A549 (cell line): Measurements from ENCODE around the gene FAM234B. TPM values are rescaled to one million over a fixed set of nuclear protein-coding genes. Genes with fewer than 3 reads are reported as not detected.

Experiments
- ATAC-seq, 2 experiments: fragments of 200-7000 bp in 1 of 2; fragments of >200 bp in 1 of 2; cut with Nextera tagmentation in 1 of 2; cut with Tn5 transposase in 1 of 2; 3 replicates each; pipeline versions ENCODE4 v1.8.0 to v1.9.1; 2018 to 2020; ENCODE audit warnings: mild to moderate bottlenecking in 1 of 2, moderate library complexity in 1 of 2
- CTCF ChIA-PET: fragments of 300-600 bp; sonication (Branson Sonifier 250); formaldehyde crosslinking; extraction: SDS; loops from one replicate; lab custom pipeline; 2021; ENCODE audit warnings: antibody characterized with exemption, inconsistent platforms; lab: Yijun Ruan, JAX
- POLR2A ChIA-PET: fragments of 350-600 bp; formaldehyde crosslinking; extraction: SDS; loops from one replicate; lab custom pipeline; 2021; ENCODE audit warnings: antibody characterized with exemption, inconsistent platforms; lab: Yijun Ruan, JAX
- DNase-seq, 2 experiments: peaks; one replicate each; pipeline versions ENCODE4 v3.0.0 to v3.0.0-alpha.2; 2011 to 2016; ENCODE audit warnings: low read depth in 1 of 2, low spot score in 1 of 2
- FAIRE-seq: peaks from 2 replicates; lab custom pipeline; 2011; peaks lifted over from hg19 to GRCh38; lab: Jason Lieb, UNC
- H3K27ac ChIP-seq, 2 experiments: fragments of >200 bp; sonication (Bioruptor Twin); formaldehyde crosslinking; 3 replicates each; pipeline ENCODE4 v1.5.1; 2016 to 2017
- H3K4me1 ChIP-seq: fragments of >200 bp; sonication (Bioruptor Twin); formaldehyde crosslinking; 3 replicates; pipeline ENCODE4 v1.6.1; 2016
- H3K4me2 ChIP-seq: fragments of >200 bp; sonication (Bioruptor Twin); formaldehyde crosslinking; 3 replicates; pipeline ENCODE4 v1.6.1; 2016
- H3K4me3 ChIP-seq: fragments of >200 bp; sonication (Bioruptor Twin); formaldehyde crosslinking; 3 replicates; pipeline ENCODE4 v1.5.1; 2016
- H3K9me3 ChIP-seq: fragments of >200 bp; sonication (Bioruptor Twin); formaldehyde crosslinking; 3 replicates; pipeline ENCODE4 v1.6.1; 2016
- BCL3 ChIP-seq: fragments of >200 bp; sonication (Bioruptor Twin); formaldehyde crosslinking; IDR thresholded peaks from 3 replicates; pipeline ENCODE4 v1.6.1; 2016
- EHF ChIP-seq: fragments of 250-450 bp; sonication (Bioruptor Pico); IDR thresholded peaks from 2 replicates; pipeline ENCODE4 v1.5.0; 2020; ENCODE audit warnings: mild to moderate bottlenecking
- ELK1 ChIP-seq: fragments of 150-350 bp; IDR thresholded peaks from 2 replicates; pipeline ENCODE4 v1.6.1; 2014; ENCODE audit warnings: low read depth, mild to moderate bottlenecking, low read length
- EP300 ChIP-seq, 2 experiments: fragments of >200 bp; sonication (Bioruptor Twin); formaldehyde crosslinking; IDR thresholded peaks; 2 replicates in 1 of 2; 3 replicates in 1 of 2; pipeline ENCODE4 v1.6.1; 2016 to 2017
- HDAC2 ChIP-seq: fragments of 200-600 bp; sonication (generic); IDR thresholded peaks from 2 replicates; pipeline ENCODE4 v1.6.1; 2016
- HOXA7 ChIP-seq: fragments of 250-450 bp; sonication (Bioruptor Pico); IDR thresholded peaks from 2 replicates; pipeline ENCODE4 v1.5.0; 2020; ENCODE audit warnings: mild to moderate bottlenecking, moderate library complexity
- JUNB ChIP-seq: fragments of >200 bp; sonication (Bioruptor Twin); formaldehyde crosslinking; IDR thresholded peaks from 2 replicates; pipeline ENCODE4 v1.6.1; 2016
- MAFK ChIP-seq: fragments of 450-650 bp; IDR thresholded peaks from 2 replicates; pipeline ENCODE4 v1.6.1; 2014; ENCODE audit not compliant: partially characterized antibody
- POLR2A ChIP-seq: IDR thresholded peaks from 2 replicates; pipeline ENCODE4 v1.6.1; 2012; ENCODE audit warnings: mild to moderate bottlenecking, low read length
- RAD21 ChIP-seq, 2 experiments: fragments of >200 bp in 1 of 2; sonication (Bioruptor Twin) in 1 of 2; formaldehyde crosslinking in 1 of 2; IDR thresholded peaks in 1 of 2; conservative IDR thresholded peaks in 1 of 2; 2 replicates in 1 of 2; 3 replicates in 1 of 2; pipeline ENCODE4 v1.6.1; 2012 to 2018; ENCODE audit warnings: inconsistent platforms in 1 of 2
- REST ChIP-seq: fragments of 200-600 bp; sonication (generic); IDR thresholded peaks from 2 replicates; pipeline ENCODE4 v1.6.1; 2016; ENCODE audit warnings: antibody characterized with exemption, mild to moderate bottlenecking, moderate library complexity
- SMC3 ChIP-seq: fragments of >200 bp; sonication (Bioruptor Twin); formaldehyde crosslinking; IDR thresholded peaks from 3 replicates; pipeline ENCODE4 v1.6.1; 2018; ENCODE audit warnings: inconsistent platforms
- WGBS: methylation state at CpG from one replicate; pipeline ENCODE4 v1.1.6; 2017; ENCODE audit errors: missing lambda C conversion rate; 5-methylcytosine and 5-hydroxymethylcytosine counted together
- polyA plus RNA-seq, 4 experiments: library from polyadenylated mRNA; depleted of rRNA in 3 of 4; stranded (reverse); fragments of >200 nt; fragmentation: RNase III in 1 of 4; extraction: RNeasy Plus Mini Kit Qiagen cat#74134 plus additional on column Dnase treatment in 1 of 4; gene quantifications; 2 replicates in 3 of 4; 3 replicates in 1 of 4; pipeline ENCODE4 v1.2.3, GENCODE V29; 2011 to 2017
- TF ChIP-seq, protein P1 (sequence below): fragments of 250-450 bp; sonication (Bioruptor Pico); IDR thresholded peaks from 2 replicates; pipeline ENCODE4 v1.5.0; 2021; ENCODE audit warnings: mild to moderate bottlenecking, moderate library complexity, borderline replicate concordance
- TF ChIP-seq, protein P2 (sequence below): IDR thresholded peaks from 2 replicates; pipeline ENCODE4 v1.6.1; 2012; ENCODE audit warnings: low read depth, borderline replicate concordance
- TF ChIP-seq, protein P3 (sequence below): fragments of >200 bp; sonication (Bioruptor Twin); formaldehyde crosslinking; IDR thresholded peaks from 3 replicates; pipeline ENCODE4 v1.5.1; 2016

FAM234B gene
- polyA plus RNA-seq, 2 of the 4 experiments (the other 2 are of a cell fraction), result 2.6 to 7.5 TPM

GRCh38 chr12:13091832-13092231, 47.7 kb downstream of the FAM234B start:
- Histone ChIP-seq H3K4me2 (no peak overlapping the region), H3K4me1 (peaks cover 22% of the 10 kb centered on the region), H3K4me3 (no peak overlapping the region), H3K27ac (0 out of 6 replicates have a peak overlapping the region, but pooled peaks of 1 of the 2 experiments have one; percentile 18), H3K9me3 (no peaks in the 10 kb centered on the region)
- TF ChIP-seq HOXA7 (CRISPR knock-in tag) (no peak), JUNB (no peak)
- ATAC-seq (no peak), DNase-seq (no peak), FAIRE-seq (no peak)
- ChIA-PET POLR2A (no interaction called here), CTCF (interaction anchor here (2.5 kb wide), 1 partner anchor 120 kb away, joined by 17 read pairs; no protein-coding TSS in a partner anchor)
- WGBS, result 90% methylated on average over 6 of the region's 6 CpGs

DNA sequence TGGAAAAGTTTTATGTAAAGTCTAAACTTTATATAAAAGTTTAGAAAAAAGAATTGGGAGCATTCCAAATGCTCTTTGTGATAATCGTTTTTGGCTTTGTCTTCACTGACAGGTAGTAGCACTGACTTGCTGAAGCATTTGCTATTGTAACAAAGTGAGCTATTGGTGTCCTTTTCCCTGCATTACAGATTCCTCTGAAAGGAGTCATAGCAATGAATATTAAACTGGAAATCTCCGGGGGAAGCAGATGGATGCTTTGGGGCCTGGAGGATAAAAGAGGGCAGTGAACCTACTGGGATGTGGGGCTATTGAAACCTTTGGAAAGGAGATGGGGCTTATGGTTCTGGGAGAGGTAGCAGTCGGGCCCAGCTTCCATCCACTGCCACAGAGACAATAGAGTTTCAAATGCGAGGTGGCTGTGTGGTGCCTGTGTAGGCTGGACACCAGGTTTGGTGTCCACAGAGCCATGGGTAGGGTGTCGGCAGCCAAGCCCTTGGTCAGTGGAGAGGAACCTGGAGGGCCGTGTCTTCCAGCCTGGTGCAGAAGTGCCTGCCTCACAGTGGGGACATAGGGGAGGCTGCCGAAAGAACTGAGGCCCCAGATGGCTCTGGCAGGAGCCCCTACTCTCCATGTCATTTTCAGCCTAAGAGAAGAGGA, 49.1 kb downstream of the FAM234B start:
- 63% methylated on average over 7 of the region's 7 CpGs for WGBS
- POLR2A ChIA-PET, result no interaction called here
- CTCF ChIA-PET, result interaction anchor here (1.1 to 2.5 kb wide), 5 partner anchors 49 to 1074 kb away, joined by 4 to 17 read pairs (median 5); partner anchors contain the start of gene FAM234B
- Histone ChIP-seq H3K4me2 (no peak overlapping the region; the same call in 2 of the 3 replicates), H3K4me1 (peaks cover 32% of the 10 kb centered on the region), H3K4me3 (no peak overlapping the region), H3K27ac (peak overlapping the region in 1 of 2 experiments; percentile 74; a peak in 3 of 6 replicates), H3K9me3 (no peaks in the 10 kb centered on the region)
- no peak for TF ChIP-seq REST
- TF ChIP-seq RAD21 (conservative IDR thresholded peaks at IDR 0.05 in 1 of 2, IDR thresholded peaks at IDR 0.05 in 1 of 2), result no peak
- no peak for TF ChIP-seq HDAC2
- TF ChIP-seq EP300 (IDR thresholded peaks at IDR 0.05), result no peak
- TF ChIP-seq, protein P1, sequence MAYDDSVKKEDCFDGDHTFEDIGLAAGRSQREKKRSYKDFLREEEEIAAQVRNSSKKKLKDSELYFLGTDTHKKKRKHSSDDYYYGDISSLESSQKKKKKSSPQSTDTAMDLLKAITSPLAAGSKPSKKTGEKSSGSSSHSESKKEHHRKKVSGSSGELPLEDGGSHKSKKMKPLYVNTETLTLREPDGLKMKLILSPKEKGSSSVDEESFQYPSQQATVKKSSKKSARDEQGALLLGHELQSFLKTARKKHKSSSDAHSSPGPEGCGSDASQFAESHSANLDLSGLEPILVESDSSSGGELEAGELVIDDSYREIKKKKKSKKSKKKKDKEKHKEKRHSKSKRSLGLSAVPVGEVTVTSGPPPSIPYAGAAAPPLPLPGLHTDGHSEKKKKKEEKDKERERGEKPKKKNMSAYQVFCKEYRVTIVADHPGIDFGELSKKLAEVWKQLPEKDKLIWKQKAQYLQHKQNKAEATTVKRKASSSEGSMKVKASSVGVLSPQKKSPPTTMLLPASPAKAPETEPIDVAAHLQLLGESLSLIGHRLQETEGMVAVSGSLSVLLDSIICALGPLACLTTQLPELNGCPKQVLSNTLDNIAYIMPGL, result no peak
- no peak for TF ChIP-seq MAFK
- TF ChIP-seq, protein P2, sequence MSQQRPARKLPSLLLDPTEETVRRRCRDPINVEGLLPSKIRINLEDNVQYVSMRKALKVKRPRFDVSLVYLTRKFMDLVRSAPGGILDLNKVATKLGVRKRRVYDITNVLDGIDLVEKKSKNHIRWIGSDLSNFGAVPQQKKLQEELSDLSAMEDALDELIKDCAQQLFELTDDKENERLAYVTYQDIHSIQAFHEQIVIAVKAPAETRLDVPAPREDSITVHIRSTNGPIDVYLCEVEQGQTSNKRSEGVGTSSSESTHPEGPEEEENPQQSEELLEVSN, result no peak
- no peak for FAIRE-seq
- ATAC-seq, result no peak
- DNase-seq, result no peak

GRCh38 chr12:13093848-13094220, 49.7 kb downstream of the FAM234B start:
- no peak for DNase-seq
- Histone ChIP-seq H3K4me1 (peaks cover 36% of the 10 kb centered on the region), H3K4me2 (peak overlapping the region; percentile 52), H3K9me3 (no peaks in the 10 kb centered on the region), H3K4me3 (no peak overlapping the region), H3K27ac (peak overlapping the region in 1 of 2 experiments; percentile 74; a peak in 3 of 6 replicates)
- CTCF ChIA-PET, result interaction anchor here (1.1 to 2.5 kb wide), 5 partner anchors 50 to 1073 kb away, joined by 4 to 17 read pairs (median 5); partner anchors contain the start of gene FAM234B
- POLR2A ChIA-PET, result no interaction called here
- WGBS, result 87% methylated on average over 2 of the region's 2 CpGs
- no peak for ATAC-seq
- peak; percentile 28 for FAIRE-seq
- TF ChIP-seq ELK1, result no peak
- no peak for TF ChIP-seq BCL3
- TF ChIP-seq, protein P2, result no peak
- TF ChIP-seq SMC3, result no peak
- no peak for TF ChIP-seq POLR2A
- TF ChIP-seq, protein P3, sequence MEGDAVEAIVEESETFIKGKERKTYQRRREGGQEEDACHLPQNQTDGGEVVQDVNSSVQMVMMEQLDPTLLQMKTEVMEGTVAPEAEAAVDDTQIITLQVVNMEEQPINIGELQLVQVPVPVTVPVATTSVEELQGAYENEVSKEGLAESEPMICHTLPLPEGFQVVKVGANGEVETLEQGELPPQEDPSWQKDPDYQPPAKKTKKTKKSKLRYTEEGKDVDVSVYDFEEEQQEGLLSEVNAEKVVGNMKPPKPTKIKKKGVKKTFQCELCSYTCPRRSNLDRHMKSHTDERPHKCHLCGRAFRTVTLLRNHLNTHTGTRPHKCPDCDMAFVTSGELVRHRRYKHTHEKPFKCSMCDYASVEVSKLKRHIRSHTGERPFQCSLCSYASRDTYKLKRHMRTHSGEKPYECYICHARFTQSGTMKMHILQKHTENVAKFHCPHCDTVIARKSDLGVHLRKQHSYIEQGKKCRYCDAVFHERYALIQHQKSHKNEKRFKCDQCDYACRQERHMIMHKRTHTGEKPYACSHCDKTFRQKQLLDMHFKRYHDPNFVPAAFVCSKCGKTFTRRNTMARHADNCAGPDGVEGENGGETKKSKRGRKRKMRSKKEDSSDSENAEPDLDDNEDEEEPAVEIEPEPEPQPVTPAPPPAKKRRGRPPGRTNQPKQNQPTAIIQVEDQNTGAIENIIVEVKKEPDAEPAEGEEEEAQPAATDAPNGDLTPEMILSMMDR, result no peak
- no peak for TF ChIP-seq REST
- no peak for TF ChIP-seq RAD21 (conservative IDR thresholded peaks at IDR 0.05 in 1 of 2, IDR thresholded peaks at IDR 0.05 in 1 of 2)
- no peak for TF ChIP-seq EHF (CRISPR knock-in tag)
